Right atrium auricular region (tissue), 2 donors: ENCODE data around the gene FAM221B. TPM values are rescaled to one million over a fixed set of nuclear protein-coding genes. Genes with fewer than 3 reads are reported as not detected.

Experiments used
- DNase-seq: peaks from one replicate; pipeline ENCODE4 v3.0.0-alpha.2; 2019; ENCODE audit warnings: low spot score
- H3K27ac ChIP-seq, 2 donors: fragments of 200-600 bp; sonication (generic); 1 replicate in 1 of 2; 2 replicates in 1 of 2; pipeline ENCODE4 v1.5.1; 2016 to 2019
- H3K27me3 ChIP-seq, 2 donors: fragments of 200-600 bp; sonication (generic); one replicate each; pipeline versions ENCODE4 v1.5.1 to v1.6.0; 2017 to 2019
- H3K36me3 ChIP-seq: fragments of 200-600 bp; sonication (generic); one replicate; pipeline ENCODE4 v1.5.1; 2016
- H3K4me1 ChIP-seq, 2 donors: fragments of 200-600 bp; sonication (generic); one replicate each; pipeline versions ENCODE4 v1.5.1 to v1.6.0; 2017 to 2019
- H3K4me3 ChIP-seq, 2 donors: fragments of 200-600 bp; sonication (generic); 1 replicate in 1 of 2; 2 replicates in 1 of 2; pipeline ENCODE4 v1.5.1; 2017 to 2019; ENCODE audit warnings: mild to moderate bottlenecking in 1 of 2, moderate library complexity in 1 of 2
- H3K9me3 ChIP-seq, 2 donors: fragments of 200-600 bp; sonication (generic); one replicate each; pipeline ENCODE4 v1.5.1; 2019
- CTCF ChIP-seq, 2 donors: fragments of 200-600 bp; sonication (generic); IDR thresholded peaks; one replicate each; pipeline ENCODE4 v1.5.1; 2019; ENCODE audit warnings: antibody characterized with exemption in 2 of 2
- total RNA-seq, 2 donors: library from RNA; depleted of rRNA; stranded (reverse); fragments of >200 nt; gene quantifications; one replicate each; pipeline ENCODE4 v1.1.0, GENCODE V29; 2016

FAM221B gene
- total RNA-seq, 2 donors from 2014 or later: not detected

DNA sequence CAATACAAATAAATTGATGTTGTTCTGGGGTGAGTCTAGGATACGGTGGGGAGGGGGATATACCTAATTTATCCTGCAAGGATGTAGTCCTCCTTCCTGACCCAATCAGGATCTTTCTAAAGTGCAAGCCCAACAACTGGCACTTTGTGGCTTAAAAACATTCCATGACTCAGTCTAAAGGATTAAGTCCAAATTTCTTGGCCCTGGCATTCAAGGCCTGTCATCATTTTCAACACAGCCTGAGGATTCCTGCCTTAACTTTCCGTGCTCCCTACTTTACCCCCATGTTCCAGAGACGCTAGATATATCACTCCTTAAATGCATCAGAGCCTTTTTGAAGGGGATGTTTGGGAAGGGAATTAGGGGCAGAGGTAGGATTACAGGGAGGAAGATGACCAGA is 1.0 kb downstream of the FAM221B start:
- no peak for DNase-seq
- Histone ChIP-seq H3K9me3 (no peaks in the 10 kb centered on the region), H3K36me3 (no peaks in the 10 kb centered on the region), H3K4me1 (peaks cover 0 to 32% of the 10 kb centered on the region in 2 donors), H3K27ac (no peak overlapping the region), H3K27me3 (no peaks in the 10 kb centered on the region), H3K4me3 (no peak overlapping the region)
- no peak for TF ChIP-seq CTCF (IDR thresholded peaks at IDR 0.05)

GRCh38 chr9:35826071-35826701 is 2.3 kb downstream of the FAM221B start:
- Histone ChIP-seq H3K9me3 (no peaks in the 10 kb centered on the region), H3K4me3 (no peak overlapping the region), H3K27ac (no peak overlapping the region), H3K4me1 (peaks cover 0 to 22% of the 10 kb centered on the region in 2 donors), H3K27me3 (no peaks in the 10 kb centered on the region), H3K36me3 (no peaks in the 10 kb centered on the region)
- peak; percentile 54 to 83 for TF ChIP-seq CTCF (IDR thresholded peaks at IDR 0.05)
- DNase-seq: no peak

GRCh38 chr9:35822926-35823325 is 5.6 kb downstream of the FAM221B start:
- H3K9me3 ChIP-seq: no peaks in the 10 kb centered on the region
- no peaks in the 10 kb centered on the region for H3K36me3 ChIP-seq
- H3K4me1 ChIP-seq: no peaks in the 10 kb centered on the region
- no peaks in the 10 kb centered on the region for H3K27me3 ChIP-seq
- no peak for TF ChIP-seq CTCF (IDR thresholded peaks at IDR 0.05)
- no peak for DNase-seq
- no peak overlapping the region for H3K4me3 ChIP-seq
- no peak overlapping the region for H3K27ac ChIP-seq

- Histone ChIP-seq H3K27ac (no peak overlapping the region), H3K4me1 (no peaks in the 10 kb centered on the region), H3K27me3 (no peaks in the 10 kb centered on the region), H3K4me3 (no peak overlapping the region), H3K9me3 (no peaks in the 10 kb centered on the region), H3K36me3 (no peaks in the 10 kb centered on the region)
- TF ChIP-seq CTCF (IDR thresholded peaks at IDR 0.05): no peak
- no peak for DNase-seq
These were observed 8.5 kb downstream of the FAM221B start for GRCh38 chr9:35820076-35820475.

GRCh38 chr9:35818341-35818740 is 10.2 kb downstream of the FAM221B start:
- Histone ChIP-seq H3K36me3 (no peaks in the 10 kb centered on the region), H3K4me3 (no peak overlapping the region), H3K27ac (no peak overlapping the region), H3K9me3 (no peaks in the 10 kb centered on the region), H3K27me3 (no peaks in the 10 kb centered on the region), H3K4me1 (peaks cover 0 to 10% of the 10 kb centered on the region in 2 donors)
- no peak for TF ChIP-seq CTCF (IDR thresholded peaks at IDR 0.05)
- DNase-seq: no peak

GRCh38 chr9:35816708-35817107 is 11.8 kb downstream of the FAM221B start:
- no peaks in the 10 kb centered on the region for H3K27me3 ChIP-seq
- H3K4me1 ChIP-seq: peaks cover 0 to 25% of the 10 kb centered on the region in 2 donors
- DNase-seq: no peak
- no peaks in the 10 kb centered on the region for H3K36me3 ChIP-seq
- no peaks in the 10 kb centered on the region for H3K9me3 ChIP-seq
- H3K27ac ChIP-seq: no peak overlapping the region
- no peak overlapping the region for H3K4me3 ChIP-seq
- no peak for TF ChIP-seq CTCF (IDR thresholded peaks at IDR 0.05)
